WI38 (cell line): ENCODE results near the gene TBR1.

ENCODE experiments used
- H3K4me3 ChIP-seq: 2 replicates; pipeline ENCODE4 v1.5.1; 2011; ENCODE audit warnings: low read depth, mild to moderate bottlenecking, control low read depth, low read length
- CTCF ChIP-seq: IDR thresholded peaks from 2 replicates; pipeline ENCODE4 v1.5.1; 2012; ENCODE audit warnings: low read depth, mild to moderate bottlenecking, control low read depth, low read length

The TBR1 gene

GRCh38 chr2:161425728-161426454 is 9.8 kb downstream of the TBR1 start:
- no peak for TF ChIP-seq CTCF
- no peak overlapping the region for H3K4me3 ChIP-seq

- H3K4me3 ChIP-seq, result no peak overlapping the region
- TF ChIP-seq CTCF, result peak; percentile 68
These were observed 10.4 kb downstream of the TBR1 start for GRCh38 chr2:161426455-161426921.

- no peak for TF ChIP-seq CTCF
- no peak overlapping the region for H3K4me3 ChIP-seq
These were observed 11.0 kb downstream of the TBR1 start for GRCh38 chr2:161426922-161427663.

- no peak for TF ChIP-seq CTCF
- H3K4me3 ChIP-seq, result no peak overlapping the region
These were observed 11.8 kb downstream of the TBR1 start for GRCh38 chr2:161427664-161428587.

- TF ChIP-seq CTCF, result no peak
- no peak overlapping the region for H3K4me3 ChIP-seq
These were observed 14.3 kb downstream of the TBR1 start for GRCh38 chr2:161430386-161430785.

- no peak for TF ChIP-seq CTCF
- H3K4me3 ChIP-seq, result no peak overlapping the region
These were observed 16.0 kb downstream of the TBR1 start for GRCh38 chr2:161432107-161432506.
